ENCODE results near the gene SPDYE16. TPM values are rescaled to one million over a fixed set of nuclear protein-coding genes. Genes with fewer than 3 reads are reported as not detected.
"Not testable (repeated sequence)": the region's sequence is repeated elsewhere in the genome, so short reads cannot be mapped to it uniquely, and the experiment has no call there.

The SPDYE16 gene
- total and polyA plus RNA-seq, 10 of the 15 experiments (the other 5 are each of a cell fraction or from before 2014, with no cell fraction given), result 0.04 to 0.92 (median 0.07) TPM; not detected in 1

DNA sequence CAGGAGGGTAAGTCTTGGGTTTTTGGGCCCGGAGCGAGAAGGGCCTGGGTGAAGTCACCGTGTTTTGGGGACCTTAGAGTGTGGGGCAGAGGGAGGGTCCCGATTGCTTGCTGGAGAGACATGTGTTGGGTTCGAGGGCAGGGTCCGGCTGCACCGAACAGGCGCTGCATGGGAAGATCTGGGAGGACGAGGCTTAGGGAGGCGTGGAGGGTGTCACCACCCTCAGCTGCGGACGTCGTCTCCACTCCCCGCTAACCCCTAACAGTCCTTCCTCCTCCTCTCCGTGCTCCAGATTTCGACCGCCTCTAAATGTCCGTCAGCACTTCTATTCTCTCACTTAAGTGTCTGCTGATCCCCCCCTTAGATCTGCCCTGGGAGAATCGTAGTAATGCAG, 6.8 kb upstream of the SPDYE16 start:
- peak overlapping the region; percentile 76 for H3K9ac ChIP-seq (ENCODE audit: control insufficient read depth, insufficient read depth, low read length)
- CTCF ChIA-PET; H4K20me1 ChIP-seq (ENCODE audit: control insufficient read depth, insufficient read depth); H3K27me3 ChIP-seq (replicated peaks in 1 of 2; ENCODE audit: control insufficient read depth in 2 of 2, insufficient read depth in 2 of 2, low read length in 1 of 2); BruUV-seq (replicated peaks); DNase-seq (ENCODE audit: low read depth, low spot score); RAD21 ChIA-PET (ENCODE audit: unreplicated experiment); H2AFZ ChIP-seq (ENCODE audit: control insufficient read depth, low read depth, low read length); intact Hi-C loops (cut with micrococcal nuclease; ENCODE audit: unreplicated experiment); H3K9me3 ChIP-seq (replicated peaks; ENCODE audit: control insufficient read depth, insufficient read depth, low read length); H3K36me3 ChIP-seq (ENCODE audit: control insufficient read depth in 2 of 2, insufficient read depth in 2 of 2, low read length in 1 of 2); H3K4me1 ChIP-seq (ENCODE audit: control insufficient read depth, insufficient read depth, low read length); in situ Hi-C loops (cut with MboI); FAIRE-seq; POLR2A ChIA-PET; SMC1A ChIA-PET (ENCODE audit: uncharacterized antibody, unreplicated experiment): not testable (repeated sequence)
- H3K4me3 ChIP-seq, result peak overlapping the region; percentile 73
- peak; percentile 8; the same call in 2 of the 3 replicates for ATAC-seq
- H3K79me2 ChIP-seq (ENCODE audit: control insufficient read depth, insufficient read depth, low read length), result peaks cover 22% of the 10 kb centered on the region
- peak overlapping the region; percentile 70; the same call in 1 of the 2 replicates for H3K27ac ChIP-seq (ENCODE audit: control insufficient read depth, insufficient read depth)
- peak overlapping the region; percentile 44 for H3K4me2 ChIP-seq (ENCODE audit: control insufficient read depth, insufficient read depth)
- 1% methylated on average over 17 of the region's 19 CpGs for WGBS (ENCODE audit: insufficient coverage, insufficient replicate concordance, low lambda C conversion rate, missing lambda C conversion rate)

GRCh38 chr7:76549025-76549854, 6.1 kb upstream of the SPDYE16 start:
- peak overlapping the region; percentile 69 for H2AFZ ChIP-seq (ENCODE audit: control insufficient read depth, low read depth, low read length)
- peak overlapping the region; percentile 76 for H3K9ac ChIP-seq (ENCODE audit: control insufficient read depth, insufficient read depth, low read length)
- H3K79me2 ChIP-seq (ENCODE audit: control insufficient read depth, insufficient read depth, low read length), result peaks cover 21% of the 10 kb centered on the region
- H3K9me3 ChIP-seq (replicated peaks; ENCODE audit: control insufficient read depth, insufficient read depth, low read length); H3K36me3 ChIP-seq (ENCODE audit: control insufficient read depth in 2 of 2, insufficient read depth in 2 of 2, low read length in 1 of 2); intact Hi-C loops (cut with micrococcal nuclease; ENCODE audit: unreplicated experiment); POLR2A ChIA-PET; FAIRE-seq; SMC1A ChIA-PET (ENCODE audit: uncharacterized antibody, unreplicated experiment); BruUV-seq (replicated peaks); CTCF ChIA-PET; H3K4me2 ChIP-seq (ENCODE audit: control insufficient read depth, insufficient read depth); H3K4me1 ChIP-seq (ENCODE audit: control insufficient read depth, insufficient read depth, low read length); in situ Hi-C loops (cut with MboI); H3K27me3 ChIP-seq (replicated peaks in 1 of 2; ENCODE audit: control insufficient read depth in 2 of 2, insufficient read depth in 2 of 2, low read length in 1 of 2); H4K20me1 ChIP-seq (ENCODE audit: control insufficient read depth, insufficient read depth); RAD21 ChIA-PET (ENCODE audit: unreplicated experiment): not testable (repeated sequence)
- ATAC-seq, result peak; percentile 100
- H3K27ac ChIP-seq (ENCODE audit: control insufficient read depth, insufficient read depth), result peak overlapping the region; percentile 70
- peak; percentile 80 for DNase-seq (ENCODE audit: low read depth, low spot score)
- H3K4me3 ChIP-seq, result peak overlapping the region; percentile 73
- 2% methylated on average over 56 of the region's 71 CpGs for WGBS (ENCODE audit: insufficient coverage, insufficient replicate concordance, low lambda C conversion rate, missing lambda C conversion rate)
- TF ChIP-seq NR2F1 (conservative IDR thresholded peaks at IDR 0.05), result peak; percentile 52; the same call in 1 of the 2 replicates
- TF ChIP-seq PAX5 (IDR thresholded peaks at IDR 0.05; ENCODE audit: borderline replicate concordance, low read depth, low read length), result 0 out of 2 replicates have a peak, but pooled peaks have one; percentile 35
- TF ChIP-seq CBX5 (IDR thresholded peaks at IDR 0.05; ENCODE audit: low read depth), result 0 out of 2 replicates have a peak, but pooled peaks have one; percentile 34
- TF ChIP-seq, protein P1, sequence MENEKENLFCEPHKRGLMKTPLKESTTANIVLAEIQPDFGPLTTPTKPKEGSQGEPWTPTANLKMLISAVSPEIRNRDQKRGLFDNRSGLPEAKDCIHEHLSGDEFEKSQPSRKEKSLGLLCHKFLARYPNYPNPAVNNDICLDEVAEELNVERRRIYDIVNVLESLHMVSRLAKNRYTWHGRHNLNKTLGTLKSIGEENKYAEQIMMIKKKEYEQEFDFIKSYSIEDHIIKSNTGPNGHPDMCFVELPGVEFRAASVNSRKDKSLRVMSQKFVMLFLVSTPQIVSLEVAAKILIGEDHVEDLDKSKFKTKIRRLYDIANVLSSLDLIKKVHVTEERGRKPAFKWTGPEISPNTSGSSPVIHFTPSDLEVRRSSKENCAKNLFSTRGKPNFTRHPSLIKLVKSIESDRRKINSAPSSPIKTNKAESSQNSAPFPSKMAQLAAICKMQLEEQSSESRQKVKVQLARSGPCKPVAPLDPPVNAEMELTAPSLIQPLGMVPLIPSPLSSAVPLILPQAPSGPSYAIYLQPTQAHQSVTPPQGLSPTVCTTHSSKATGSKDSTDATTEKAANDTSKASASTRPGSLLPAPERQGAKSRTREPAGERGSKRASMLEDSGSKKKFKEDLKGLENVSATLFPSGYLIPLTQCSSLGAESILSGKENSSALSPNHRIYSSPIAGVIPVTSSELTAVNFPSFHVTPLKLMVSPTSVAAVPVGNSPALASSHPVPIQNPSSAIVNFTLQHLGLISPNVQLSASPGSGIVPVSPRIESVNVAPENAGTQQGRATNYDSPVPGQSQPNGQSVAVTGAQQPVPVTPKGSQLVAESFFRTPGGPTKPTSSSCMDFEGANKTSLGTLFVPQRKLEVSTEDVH (IDR thresholded peaks at IDR 0.05; ENCODE audit: low read depth, partially characterized antibody), result peak; percentile 33
- TF ChIP-seq, protein P2, sequence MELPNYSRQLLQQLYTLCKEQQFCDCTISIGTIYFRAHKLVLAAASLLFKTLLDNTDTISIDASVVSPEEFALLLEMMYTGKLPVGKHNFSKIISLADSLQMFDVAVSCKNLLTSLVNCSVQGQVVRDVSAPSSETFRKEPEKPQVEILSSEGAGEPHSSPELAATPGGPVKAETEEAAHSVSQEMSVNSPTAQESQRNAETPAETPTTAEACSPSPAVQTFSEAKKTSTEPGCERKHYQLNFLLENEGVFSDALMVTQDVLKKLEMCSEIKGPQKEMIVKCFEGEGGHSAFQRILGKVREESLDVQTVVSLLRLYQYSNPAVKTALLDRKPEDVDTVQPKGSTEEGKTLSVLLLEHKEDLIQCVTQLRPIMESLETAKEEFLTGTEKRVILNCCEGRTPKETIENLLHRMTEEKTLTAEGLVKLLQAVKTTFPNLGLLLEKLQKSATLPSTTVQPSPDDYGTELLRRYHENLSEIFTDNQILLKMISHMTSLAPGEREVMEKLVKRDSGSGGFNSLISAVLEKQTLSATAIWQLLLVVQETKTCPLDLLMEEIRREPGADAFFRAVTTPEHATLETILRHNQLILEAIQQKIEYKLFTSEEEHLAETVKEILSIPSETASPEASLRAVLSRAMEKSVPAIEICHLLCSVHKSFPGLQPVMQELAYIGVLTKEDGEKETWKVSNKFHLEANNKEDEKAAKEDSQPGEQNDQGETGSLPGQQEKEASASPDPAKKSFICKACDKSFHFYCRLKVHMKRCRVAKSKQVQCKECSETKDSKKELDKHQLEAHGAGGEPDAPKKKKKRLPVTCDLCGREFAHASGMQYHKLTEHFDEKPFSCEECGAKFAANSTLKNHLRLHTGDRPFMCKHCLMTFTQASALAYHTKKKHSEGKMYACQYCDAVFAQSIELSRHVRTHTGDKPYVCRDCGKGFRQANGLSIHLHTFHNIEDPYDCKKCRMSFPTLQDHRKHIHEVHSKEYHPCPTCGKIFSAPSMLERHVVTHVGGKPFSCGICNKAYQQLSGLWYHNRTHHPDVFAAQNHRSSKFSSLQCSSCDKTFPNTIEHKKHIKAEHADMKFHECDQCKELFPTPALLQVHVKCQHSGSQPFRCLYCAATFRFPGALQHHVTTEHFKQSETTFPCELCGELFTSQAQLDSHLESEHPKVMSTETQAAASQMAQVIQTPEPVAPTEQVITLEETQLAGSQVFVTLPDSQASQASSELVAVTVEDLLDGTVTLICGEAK (IDR thresholded peaks at IDR 0.05; ENCODE audit: borderline replicate concordance), result peak; percentile 73; the same call in 1 of the 2 replicates
- peak; percentile 80 for TF ChIP-seq ELK1 (IDR thresholded peaks at IDR 0.05; ENCODE audit: low read depth, low read length)
- peak; percentile 75 for TF ChIP-seq NRF1 (conservative IDR thresholded peaks at IDR 0.05; ENCODE audit: low read depth, low read length)

Data from GM12878 (cell line).